Esophagus muscularis mucosa (tissue), 4 donors: ENCODE data around the gene NEK4.

Experiments
- CTCF ChIP-seq, 3 experiments: fragments of 200-600 bp in 2 of 3; fragments of 450-650 bp in 1 of 3; sonication (generic) in 2 of 3; IDR thresholded peaks; one replicate each; pipeline ENCODE4 v1.5.1; 2017 to 2019; ENCODE audit warnings: antibody characterized with exemption in 3 of 3, mild to moderate bottlenecking in 2 of 3, moderate library complexity in 1 of 3
- EP300 ChIP-seq: sonication (generic); formaldehyde crosslinking; IDR thresholded peaks from one replicate; pipeline ENCODE4 v1.6.1; 2017; ENCODE audit warnings: antibody characterized with exemption
- POLR2AphosphoS5 ChIP-seq, 2 donors: sonication (generic); formaldehyde crosslinking; IDR thresholded peaks; one replicate each; pipeline ENCODE4 v1.6.1; 2017; ENCODE audit warnings: antibody characterized with exemption in 2 of 2

- TF ChIP-seq POLR2AphosphoS5 (IDR thresholded peaks at IDR 0.05) (no peak), CTCF (IDR thresholded peaks at IDR 0.05) (no peak), EP300 (no peak)
These were observed 46.8 kb downstream of the NEK4 start for GRCh38 chr3:52723935-52724334.
